OCI-LY7 (cell line): ENCODE data around the gene SPSB1. TPM values are rescaled to one million over a fixed set of nuclear protein-coding genes. Genes with fewer than 3 reads are reported as not detected.
"Not testable (repeated sequence)": the region's sequence is repeated elsewhere in the genome, so short reads cannot be mapped to it uniquely, and the experiment has no call there.

ENCODE experiments used
- BruUV-seq: library from RNA; stranded (reverse); fragments of 400-500 nt; replicated peaks from 2 replicates; lab custom pipeline; 2021; lab: Mats Ljungman, UMichigan
- CTCF ChIA-PET: fragments of 300-600 bp; sonication (Branson Sonifier 250); formaldehyde crosslinking; loops from one replicate; lab custom pipeline; 2022; ENCODE audit warnings: antibody characterized with exemption; ENCODE audit not compliant: unreplicated experiment; lab: Charles Lee
- POLR2A ChIA-PET: fragments of 300-600 bp; sonication (Branson Sonifier 250); formaldehyde crosslinking; loops from one replicate; lab custom pipeline; 2022; ENCODE audit warnings: antibody characterized with exemption; lab: Charles Lee
- DNase-seq: peaks from one replicate; pipeline ENCODE4 v3.0.0-alpha.2; 2015; ENCODE audit warnings: low spot score
- H2AFZ ChIP-seq: fragments of 200-600 bp; sonication (generic), shearing (Covaris generic); 2 replicates; pipeline ENCODE4 v1.6.1; 2014; ENCODE audit warnings: mild to moderate bottlenecking, antibody characterized with exemption, low read length, moderate library complexity
- H3K27ac ChIP-seq: fragments of 200-600 bp; sonication (generic); 2 replicates; pipeline ENCODE4 v1.5.1; 2014; ENCODE audit warnings: mixed run types, low read depth, mild to moderate bottlenecking, moderate library complexity, low read length, inconsistent platforms; ENCODE audit not compliant: poor library complexity, severe bottlenecking
- H3K36me3 ChIP-seq: fragments of 200-600 bp; sonication (generic); 2 replicates; pipeline ENCODE4 v1.6.1; 2014; ENCODE audit warnings: mild to moderate bottlenecking, antibody characterized with exemption, low read length, moderate library complexity, mixed read lengths; ENCODE audit not compliant: insufficient read depth
- H3K4me1 ChIP-seq: fragments of 200-600 bp; sonication (generic); 2 replicates; pipeline ENCODE4 v1.5.1; 2014; ENCODE audit warnings: mild to moderate bottlenecking, low read length; ENCODE audit not compliant: insufficient read depth, poor library complexity, severe bottlenecking
- H3K4me2 ChIP-seq: fragments of 200-600 bp; sonication (generic); 2 replicates; pipeline ENCODE4 v1.6.1; 2014; ENCODE audit warnings: mild to moderate bottlenecking, low read length
- H3K4me3 ChIP-seq: fragments of 200-600 bp; sonication (generic); 2 replicates; pipeline ENCODE4 v1.5.1; 2014; ENCODE audit warnings: mild to moderate bottlenecking, low read depth, low read length; ENCODE audit not compliant: poor library complexity, severe bottlenecking
- H3K79me2 ChIP-seq: fragments of 200-600 bp; sonication (generic); 2 replicates; pipeline ENCODE4 v1.6.1; 2016; ENCODE audit warnings: low read depth, mild to moderate bottlenecking, low read length, moderate library complexity, mixed read lengths; ENCODE audit not compliant: insufficient read depth
- H3K9me2 ChIP-seq: fragments of 200-600 bp; sonication (generic); 2 replicates; pipeline ENCODE4 v1.6.1; 2016; ENCODE audit warnings: mild to moderate bottlenecking, low read length, mixed read lengths; ENCODE audit not compliant: insufficient read depth
- H3K9me3 ChIP-seq: fragments of 200-600 bp; sonication (generic); 2 replicates; pipeline ENCODE4 v1.6.1; 2014; ENCODE audit warnings: mild to moderate bottlenecking, mixed run types, low read length, mixed read lengths
- H4K20me1 ChIP-seq: fragments of 200-600 bp; sonication (generic); 2 replicates; pipeline ENCODE4 v1.6.1; 2014; ENCODE audit warnings: mild to moderate bottlenecking, antibody characterized with exemption, low read length, moderate library complexity, mixed read lengths; ENCODE audit not compliant: insufficient read depth
- CTCF ChIP-seq: fragments of 200-600 bp; sonication (generic); conservative IDR thresholded peaks from 2 replicates; pipeline ENCODE4 v1.5.1; 2014; ENCODE audit warnings: mild to moderate bottlenecking, antibody characterized with exemption, low read length, moderate library complexity, mixed read lengths
- EZH2phosphoT487 ChIP-seq: fragments of 200-600 bp; sonication (generic); IDR thresholded peaks from 2 replicates; pipeline ENCODE4 v1.6.1; 2018; ENCODE audit warnings: low read depth, borderline replicate concordance, mild to moderate bottlenecking, mixed run types, antibody characterized with exemption, low read length, moderate library complexity, mixed read lengths
- intact Hi-C: fragments of 100-400 bp; cut with micrococcal nuclease; formaldehyde crosslinking; loops from one replicate; pipeline ENCODE4 v1.10.0; 2022; ENCODE audit not compliant: unreplicated experiment
- total RNA-seq, 2 experiments: library from RNA; depleted of rRNA in 1 of 2; stranded (reverse); fragments of >200 nt in 1 of 2; shearing (Covaris generic) in 1 of 2; gene quantifications; 2 replicates each; pipeline ENCODE4 v1.2.3, GENCODE V29; 2014 to 2022

SPSB1 gene
- total RNA-seq, 2 experiments from 2014 or later = 1.2 to 14.0 TPM

- intact Hi-C loops = no loop called here
- H4K20me1 ChIP-seq = peaks cover 17% of the 10 kb centered on the region; the same call in 1 of the 2 replicates
- H3K27ac ChIP-seq = no peak overlapping the region
- no peak overlapping the region for H3K4me3 ChIP-seq
- no peaks in the 10 kb centered on the region for H3K9me3 ChIP-seq
- no TSS peak for BruUV-seq
- ChIA-PET CTCF (no interaction called here), POLR2A (no interaction called here)
- H3K36me3 ChIP-seq = no peaks in the 10 kb centered on the region
- no peak overlapping the region for H3K4me2 ChIP-seq
- H3K4me1 ChIP-seq = peaks cover 36% of the 10 kb centered on the region
- TF ChIP-seq EZH2phosphoT487 (no peak), CTCF (no peak)
- no peak overlapping the region for H2AFZ ChIP-seq
- H3K9me2 ChIP-seq = no peaks in the 10 kb centered on the region
- DNase-seq = no peak
- peaks cover 26% of the 10 kb centered on the region; the same call in 1 of the 2 replicates for H3K79me2 ChIP-seq
Measured at GRCh38 chr1:9298282-9298681, 5.6 kb downstream of the SPSB1 start.

DNA sequence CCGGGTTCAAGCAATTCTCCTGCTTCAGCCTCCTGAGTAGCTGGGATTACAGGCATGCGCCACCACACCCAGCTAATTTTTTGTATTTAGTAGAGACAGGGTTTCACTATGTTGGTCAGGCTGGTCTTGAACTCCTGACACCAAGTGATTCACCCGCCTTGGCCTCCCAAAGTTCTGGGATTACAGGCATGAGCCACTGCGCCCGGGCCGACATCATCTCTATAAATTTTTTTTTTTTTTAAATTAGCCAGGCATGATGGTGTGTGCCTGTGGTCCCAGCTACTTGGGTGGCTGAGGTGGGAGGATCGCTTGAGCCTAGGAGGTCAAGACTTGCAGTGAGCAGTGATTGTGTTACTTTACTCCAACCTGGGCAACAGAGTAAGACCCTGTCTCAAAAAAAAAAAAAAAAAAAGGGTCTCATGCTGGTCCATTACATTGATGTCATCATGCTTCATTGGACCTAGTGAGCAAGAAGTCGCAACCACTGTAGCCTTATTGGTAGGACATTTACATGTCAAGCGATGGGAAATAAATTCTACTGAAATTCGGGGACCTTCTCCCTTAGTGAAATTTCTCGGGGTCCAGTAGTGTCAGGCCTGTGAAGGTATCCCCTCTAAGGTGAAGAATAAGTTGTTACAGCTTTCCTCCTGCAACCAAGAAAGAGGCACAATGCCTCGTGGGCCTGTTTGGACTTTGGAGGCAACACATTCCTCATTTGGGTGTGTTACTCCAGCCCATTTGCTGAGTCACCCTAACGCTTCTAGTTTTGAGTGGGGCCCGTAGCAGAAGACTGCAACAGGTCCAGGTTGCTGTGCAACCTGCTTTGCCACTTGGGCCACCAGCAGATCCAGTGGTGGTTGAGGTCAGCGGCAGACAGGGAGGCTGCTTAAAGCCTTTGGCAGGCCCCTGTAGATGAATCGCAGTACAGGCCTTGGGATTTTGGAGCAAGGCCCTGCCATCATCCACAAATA lies 7.2 kb downstream of the SPSB1 start:
- peaks cover 13% of the 10 kb centered on the region; the same call in 1 of the 2 replicates for H3K79me2 ChIP-seq
- CTCF ChIA-PET, H3K9me2 ChIP-seq, H4K20me1 ChIP-seq, BruUV-seq, intact Hi-C loops, DNase-seq, H3K4me2 ChIP-seq, H3K9me3 ChIP-seq, POLR2A ChIA-PET, H3K36me3 ChIP-seq, H3K27ac ChIP-seq, H2AFZ ChIP-seq, H3K4me3 ChIP-seq: not testable (repeated sequence)
- H3K4me1 ChIP-seq = peaks cover 32% of the 10 kb centered on the region

DNA sequence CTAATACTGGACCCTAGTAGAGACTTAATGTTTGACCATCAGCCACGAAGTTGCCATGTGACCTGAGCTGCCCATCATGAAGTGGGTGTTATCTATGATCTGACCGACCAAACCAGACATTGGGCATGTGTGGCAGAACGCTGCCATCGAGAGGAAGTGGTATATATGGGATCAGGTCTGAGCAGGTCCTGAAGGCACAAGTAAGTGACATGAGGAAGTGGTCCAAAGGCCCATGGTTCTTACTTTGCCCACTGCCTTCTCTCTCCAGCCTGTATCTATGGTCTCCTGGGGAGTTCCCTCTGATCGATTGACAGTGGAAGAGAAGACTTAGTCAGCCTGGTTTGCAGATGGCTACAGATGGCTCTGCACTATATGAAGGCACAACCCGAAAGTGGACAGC lies 7.9 kb downstream of the SPSB1 start:
- no TSS peak for BruUV-seq
- 0 out of 2 replicates have a peak, but pooled peaks cover 2% of the 10 kb centered on the region for H4K20me1 ChIP-seq
- peaks cover 32% of the 10 kb centered on the region for H3K4me1 ChIP-seq
- DNase-seq = no peak
- no peak overlapping the region for H2AFZ ChIP-seq
- no peak overlapping the region for H3K27ac ChIP-seq
- no peak overlapping the region for H3K4me2 ChIP-seq
- no peak overlapping the region for H3K4me3 ChIP-seq
- TF ChIP-seq CTCF = no peak
- no peak for TF ChIP-seq EZH2phosphoT487
- CTCF ChIA-PET = interaction anchor here (0.6 kb wide), 1 partner anchor 330 kb away, joined by 3 read pairs; no protein-coding TSS in a partner anchor
- intact Hi-C loops = no loop called here
- no peaks in the 10 kb centered on the region for H3K9me3 ChIP-seq
- POLR2A ChIA-PET = no interaction called here
- no peaks in the 10 kb centered on the region for H3K36me3 ChIP-seq
- peaks cover 13% of the 10 kb centered on the region; the same call in 1 of the 2 replicates for H3K79me2 ChIP-seq
- H3K9me2 ChIP-seq = no peaks in the 10 kb centered on the region
